Fibroblast of skin of abdomen (primary cell): ENCODE results near the gene PCDHGA6. TPM values are rescaled to one million over a fixed set of nuclear protein-coding genes. Genes with fewer than 3 reads are reported as not detected.
A peak's percentile ranks its signal among the peaks of the same experiment; 100 is the strongest.
"Not testable (repeated sequence)": the region's sequence is repeated elsewhere in the genome, so short reads cannot be mapped to it uniquely, and the experiment has no call there.

Source experiments
- DNase-seq: peaks from one replicate; pipeline ENCODE4 v3.0.0-alpha.2; 2013
- polyA plus RNA-seq, 2 experiments: library from polyadenylated mRNA; unstranded; fragments of 120-200 nt; gene quantifications; one replicate each; pipeline ENCODE4 v1.2.1, GENCODE V29; 2013; ENCODE audit not compliant: insufficient read length in 2 of 2

Gene PCDHGA6
- 4.4 TPM for polyA plus RNA-seq (2013, experiment 1 of 2; ENCODE audit: insufficient read length)
- 4.0 TPM for polyA plus RNA-seq (2013, experiment 2 of 2; ENCODE audit: insufficient read length)

GRCh38 chr5:141373673-141374317 lies at the start of gene PCDHGA6:
Gene PCDHGA6, plus strand, starts transcription at chr5:141373891. Its CDS starts 193 bp downstream, at chr5:141374084.
- DNase-seq, result peak; percentile 27

GRCh38 chr5:141326088-141326854 lies 47.4 kb upstream of the PCDHGA6 start:
- peak; percentile 73 for DNase-seq

- DNase-seq, result no peak
Observed at GRCh38 chr5:141328231-141328630, 45.5 kb upstream of the PCDHGA6 start.

GRCh38 chr5:141330299-141331080 lies 43.2 kb upstream of the PCDHGA6 start, which contains the start of gene PCDHGA1:
Gene PCDHGA1, plus strand, starts transcription at chr5:141330514.
- DNase-seq, result peak; percentile 31

- DNase-seq, result not testable (repeated sequence)
Observed at GRCh38 chr5:141332571-141332970, 41.1 kb upstream of the PCDHGA6 start.

- DNase-seq, result peak; percentile 50
Observed at GRCh38 chr5:141338538-141339306, 35.0 kb upstream of the PCDHGA6 start, which contains the start of gene PCDHGA2. Gene PCDHGA2, plus strand, starts transcription at chr5:141338760.

- DNase-seq, result not testable (repeated sequence)
Observed at GRCh38 chr5:141340781-141341354, 32.8 kb upstream of the PCDHGA6 start.

- no peak for DNase-seq
Observed at GRCh38 chr5:141342773-141343172, 30.9 kb upstream of the PCDHGA6 start.

GRCh38 chr5:141343242-141343952 lies 30.3 kb upstream of the PCDHGA6 start, which contains the start of gene PCDHGA3:
Gene PCDHGA3, plus strand, starts transcription at chr5:141343829. Its CDS starts 205 bp downstream, at chr5:141344034.
- peak; percentile 50 for DNase-seq

- no peak for DNase-seq
Observed at GRCh38 chr5:141343953-141344463, 29.7 kb upstream of the PCDHGA6 start.

GRCh38 chr5:141345327-141345726 lies 28.4 kb upstream of the PCDHGA6 start:
- DNase-seq, result no peak

- DNase-seq, result not testable (repeated sequence)
Observed at GRCh38 chr5:141346017-141346416, 27.7 kb upstream of the PCDHGA6 start.

- DNase-seq, result peak; percentile 51
Observed at GRCh38 chr5:141349917-141350619, 23.6 kb upstream of the PCDHGA6 start, which contains the start of gene PCDHGB1. Gene PCDHGB1, plus strand, starts transcription at chr5:141350099. Its CDS starts 162 bp downstream, at chr5:141350261.

GRCh38 chr5:141351591-141351990 lies 22.1 kb upstream of the PCDHGA6 start:
- no peak for DNase-seq

GRCh38 chr5:141354900-141355469 lies 18.7 kb upstream of the PCDHGA6 start, which contains the start of gene PCDHGA4:
Gene PCDHGA4, plus strand, starts transcription at chr5:141355021. Its CDS starts 87 bp downstream, at chr5:141355108.
- peak; percentile 14 for DNase-seq

GRCh38 chr5:141355641-141356040 lies 18.1 kb upstream of the PCDHGA6 start:
- DNase-seq, result no peak

- DNase-seq, result no peak
Observed at GRCh38 chr5:141356133-141356532, 17.6 kb upstream of the PCDHGA6 start.

GRCh38 chr5:141356950-141357349 lies 16.7 kb upstream of the PCDHGA6 start:
- DNase-seq, result no peak

GRCh38 chr5:141359790-141360426 lies 13.8 kb upstream of the PCDHGA6 start, which contains the start of gene PCDHGB2:
Gene PCDHGB2, plus strand, starts transcription at chr5:141359994. Its CDS starts 142 bp downstream, at chr5:141360136.
- peak; percentile 35 for DNase-seq
